ENCODE data around the gene SYTL4. TPM values are rescaled to one million over a fixed set of nuclear protein-coding genes. Genes with fewer than 3 reads are reported as not detected.

SYTL4 gene
- total RNA-seq, 2 experiments from 2014 or later, result not detected

- Histone ChIP-seq H3K36me3 (ENCODE audit: insufficient read depth, low read length) (no peaks in the 10 kb centered on the region), H4K20me1 (ENCODE audit: insufficient read depth, low read length) (no peaks in the 10 kb centered on the region), H3K9me2 (ENCODE audit: insufficient read depth, low read length) (no peaks in the 10 kb centered on the region), H3K9me3 (ENCODE audit: low read length) (no peaks in the 10 kb centered on the region), H3K4me2 (ENCODE audit: low read length) (no peak overlapping the region), H2AFZ (ENCODE audit: low read length) (no peak overlapping the region), H3K4me1 (ENCODE audit: insufficient read depth, low read length, poor library complexity, severe bottlenecking) (no peaks in the 10 kb centered on the region), H3K27ac (ENCODE audit: low read depth, low read length, poor library complexity, severe bottlenecking) (no peak overlapping the region), H3K4me3 (ENCODE audit: low read depth, low read length, poor library complexity, severe bottlenecking) (no peak overlapping the region), H3K79me2 (ENCODE audit: insufficient read depth, low read depth, low read length) (no peaks in the 10 kb centered on the region)
- DNase-seq (ENCODE audit: low spot score), result no peak
- ChIA-PET POLR2A (no interaction called here), CTCF (ENCODE audit: unreplicated experiment) (no interaction called here)
- BruUV-seq (replicated peaks), result no TSS peak
- TF ChIP-seq EZH2phosphoT487 (IDR thresholded peaks at IDR 0.05; ENCODE audit: borderline replicate concordance, low read depth, low read length), result no peak
- no peak for TF ChIP-seq CTCF (conservative IDR thresholded peaks at IDR 0.05; ENCODE audit: low read length)
- intact Hi-C loops (cut with micrococcal nuclease; ENCODE audit: unreplicated experiment), result no loop called here
Observed at GRCh38 chrX:100747090-100747489, 15.2 kb upstream of the SYTL4 start.

- TF ChIP-seq EZH2phosphoT487 (IDR thresholded peaks at IDR 0.05; ENCODE audit: borderline replicate concordance, low read depth, low read length) (no peak), CTCF (conservative IDR thresholded peaks at IDR 0.05; ENCODE audit: low read length) (no peak)
- Histone ChIP-seq H3K4me1 (ENCODE audit: insufficient read depth, low read length, poor library complexity, severe bottlenecking) (no peaks in the 10 kb centered on the region), H3K9me2 (ENCODE audit: insufficient read depth, low read length) (no peaks in the 10 kb centered on the region), H2AFZ (ENCODE audit: low read length) (no peak overlapping the region), H4K20me1 (ENCODE audit: insufficient read depth, low read length) (no peaks in the 10 kb centered on the region), H3K9me3 (ENCODE audit: low read length) (no peaks in the 10 kb centered on the region), H3K36me3 (ENCODE audit: insufficient read depth, low read length) (no peaks in the 10 kb centered on the region), H3K27ac (ENCODE audit: low read depth, low read length, poor library complexity, severe bottlenecking) (no peak overlapping the region), H3K79me2 (ENCODE audit: insufficient read depth, low read depth, low read length) (no peaks in the 10 kb centered on the region), H3K4me3 (ENCODE audit: low read depth, low read length, poor library complexity, severe bottlenecking) (no peak overlapping the region), H3K4me2 (ENCODE audit: low read length) (no peak overlapping the region)
- no TSS peak for BruUV-seq (replicated peaks)
- DNase-seq (ENCODE audit: low spot score), result no peak
- POLR2A ChIA-PET, result no interaction called here
- CTCF ChIA-PET (ENCODE audit: unreplicated experiment), result no interaction called here
- intact Hi-C loops (cut with micrococcal nuclease; ENCODE audit: unreplicated experiment), result no loop called here
Observed at GRCh38 chrX:100745806-100746537, 14.1 kb upstream of the SYTL4 start.

- BruUV-seq (replicated peaks), result no TSS peak
- no peak overlapping the region for H2AFZ ChIP-seq (ENCODE audit: low read length)
- CTCF ChIA-PET (ENCODE audit: unreplicated experiment), result no interaction called here
Observed at GRCh38 chrX:100745205-100745604, 13.3 kb upstream of the SYTL4 start.

More at GRCh38 chrX:100745205-100745604, 13.3 kb upstream of the SYTL4 start:
- Histone ChIP-seq H4K20me1 (ENCODE audit: insufficient read depth, low read length) (no peaks in the 10 kb centered on the region), H3K4me1 (ENCODE audit: insufficient read depth, low read length, poor library complexity, severe bottlenecking) (no peaks in the 10 kb centered on the region), H3K9me3 (ENCODE audit: low read length) (no peaks in the 10 kb centered on the region), H3K79me2 (ENCODE audit: insufficient read depth, low read depth, low read length) (no peaks in the 10 kb centered on the region), H3K4me2 (ENCODE audit: low read length) (no peak overlapping the region), H3K9me2 (ENCODE audit: insufficient read depth, low read length) (no peaks in the 10 kb centered on the region), H3K4me3 (ENCODE audit: low read depth, low read length, poor library complexity, severe bottlenecking) (no peak overlapping the region), H3K27ac (ENCODE audit: low read depth, low read length, poor library complexity, severe bottlenecking) (no peak overlapping the region), H3K36me3 (ENCODE audit: insufficient read depth, low read length) (no peaks in the 10 kb centered on the region)
- intact Hi-C loops (cut with micrococcal nuclease; ENCODE audit: unreplicated experiment), result no loop called here
- no peak for TF ChIP-seq EZH2phosphoT487 (IDR thresholded peaks at IDR 0.05; ENCODE audit: borderline replicate concordance, low read depth, low read length)
- no peak for TF ChIP-seq CTCF (conservative IDR thresholded peaks at IDR 0.05; ENCODE audit: low read length)
- POLR2A ChIA-PET, result no interaction called here
- DNase-seq (ENCODE audit: low spot score), result no peak

Measured in OCI-LY7 (cell line).